Fibroblast of skin of scalp (primary cell): Measurements from ENCODE around the gene CLEC10A.
"Not testable (repeated sequence)": the region's sequence is repeated elsewhere in the genome, so short reads cannot be mapped to it uniquely, and the experiment has no call there.

Experiments used
- DNase-seq: peaks from one replicate; pipeline ENCODE4 v3.0.0-alpha.2; 2013

CLEC10A gene

DNA sequence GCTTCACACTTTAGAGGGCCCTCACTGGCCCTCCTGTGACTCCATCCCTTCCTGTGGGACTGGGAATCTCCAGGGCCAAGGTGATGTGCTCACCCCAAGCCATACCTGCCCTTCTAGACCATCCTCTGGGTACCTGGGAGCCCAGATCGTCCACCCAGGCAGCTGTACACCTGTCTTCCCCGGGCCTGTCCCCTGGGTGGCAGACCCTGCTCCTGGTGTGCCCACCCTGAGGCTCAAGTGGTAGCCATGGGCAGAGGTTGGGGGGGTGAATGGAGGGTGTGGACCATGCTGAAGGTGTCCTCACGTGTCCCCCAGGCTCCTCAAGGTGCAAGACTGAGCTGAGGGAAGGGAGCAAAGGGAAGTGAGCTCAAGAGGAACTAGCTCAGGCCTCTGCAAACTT is 9.3 kb downstream of the CLEC10A start:
- DNase-seq, result no peak

DNA sequence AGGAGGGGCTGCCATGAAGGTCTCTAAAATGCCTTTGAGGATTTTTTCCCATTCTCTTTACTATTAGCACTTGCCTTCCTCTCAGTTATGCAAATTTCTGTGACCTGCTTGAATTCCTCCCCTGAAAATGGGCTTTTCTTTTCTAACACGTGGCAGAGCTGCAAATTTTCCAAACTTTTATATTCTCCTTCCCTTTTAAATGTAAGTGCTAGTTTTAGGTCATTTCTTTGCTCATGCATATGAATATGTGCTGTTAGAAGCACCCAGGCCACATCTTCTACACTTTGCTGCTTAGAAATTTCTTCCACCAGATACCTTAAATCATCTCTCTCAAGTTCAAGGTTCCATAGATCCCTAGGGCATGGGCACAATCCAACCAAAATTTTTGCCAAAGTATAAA is 11.8 kb downstream of the CLEC10A start:
- no peak for DNase-seq

- DNase-seq, result no peak
Observed at GRCh38 chr17:7067198-7067597, 12.9 kb downstream of the CLEC10A start.

- DNase-seq, result no peak
Observed at GRCh38 chr17:7064261-7064660, 15.8 kb downstream of the CLEC10A start.

DNA sequence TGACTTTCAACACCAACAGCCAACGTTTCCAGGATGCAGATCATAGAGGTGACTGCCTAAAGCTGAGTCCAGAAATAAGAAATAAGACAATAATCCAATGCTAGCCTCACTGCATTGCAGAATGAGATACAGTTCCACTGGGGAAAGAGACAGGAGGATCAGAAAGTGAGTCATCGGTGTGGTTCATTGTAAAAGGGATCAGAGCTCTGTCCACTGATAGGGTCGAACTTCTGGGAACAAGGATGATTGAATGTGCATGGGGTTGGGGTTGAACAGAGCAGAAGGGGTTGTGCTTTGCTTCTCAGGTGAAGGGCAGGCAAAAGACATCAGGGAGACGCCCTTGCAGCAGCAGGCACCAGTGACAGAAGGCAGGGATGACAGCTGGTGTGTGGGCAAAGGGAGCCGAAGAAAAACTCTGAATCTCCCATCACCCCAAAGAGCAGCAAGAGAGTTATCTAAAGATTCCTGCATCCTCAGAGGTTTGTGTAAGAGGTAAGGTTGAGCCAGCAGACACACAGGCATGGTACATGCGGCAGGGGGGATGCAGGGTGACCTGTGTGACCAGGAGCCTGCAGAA is 16.4 kb downstream of the CLEC10A start:
- no peak for DNase-seq

GRCh38 chr17:7060165-7060891 is 19.7 kb downstream of the CLEC10A start:
- no peak for DNase-seq

GRCh38 chr17:7058831-7059447 is 21.1 kb downstream of the CLEC10A start:
- DNase-seq, result no peak

GRCh38 chr17:7056386-7056785 is 23.7 kb downstream of the CLEC10A start:
- no peak for DNase-seq

- not testable (repeated sequence) for DNase-seq
Observed at GRCh38 chr17:7050583-7050982, 29.5 kb downstream of the CLEC10A start.

DNA sequence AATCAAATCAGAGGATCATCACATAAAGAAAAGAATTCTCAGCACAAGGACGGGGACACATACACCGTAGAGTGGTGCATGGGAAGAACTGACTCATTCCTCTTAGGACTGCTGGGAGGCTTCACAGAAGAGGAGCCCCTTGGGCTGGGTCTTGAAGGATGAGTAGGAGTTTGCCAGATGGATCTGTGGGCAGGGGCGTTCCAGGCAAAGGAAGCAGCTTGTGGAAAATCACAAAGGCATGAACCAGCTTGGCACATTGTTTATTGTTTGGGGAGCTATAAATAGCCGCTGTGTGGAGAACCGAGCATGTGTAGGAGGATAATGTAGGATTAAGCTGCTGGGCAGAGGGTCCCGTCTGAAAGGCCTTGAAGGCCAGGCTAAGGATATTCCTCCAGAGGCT is 31.1 kb downstream of the CLEC10A start:
- no peak for DNase-seq

- DNase-seq, result no peak
Observed at GRCh38 chr17:7047566-7047965, 32.5 kb downstream of the CLEC10A start.

DNA sequence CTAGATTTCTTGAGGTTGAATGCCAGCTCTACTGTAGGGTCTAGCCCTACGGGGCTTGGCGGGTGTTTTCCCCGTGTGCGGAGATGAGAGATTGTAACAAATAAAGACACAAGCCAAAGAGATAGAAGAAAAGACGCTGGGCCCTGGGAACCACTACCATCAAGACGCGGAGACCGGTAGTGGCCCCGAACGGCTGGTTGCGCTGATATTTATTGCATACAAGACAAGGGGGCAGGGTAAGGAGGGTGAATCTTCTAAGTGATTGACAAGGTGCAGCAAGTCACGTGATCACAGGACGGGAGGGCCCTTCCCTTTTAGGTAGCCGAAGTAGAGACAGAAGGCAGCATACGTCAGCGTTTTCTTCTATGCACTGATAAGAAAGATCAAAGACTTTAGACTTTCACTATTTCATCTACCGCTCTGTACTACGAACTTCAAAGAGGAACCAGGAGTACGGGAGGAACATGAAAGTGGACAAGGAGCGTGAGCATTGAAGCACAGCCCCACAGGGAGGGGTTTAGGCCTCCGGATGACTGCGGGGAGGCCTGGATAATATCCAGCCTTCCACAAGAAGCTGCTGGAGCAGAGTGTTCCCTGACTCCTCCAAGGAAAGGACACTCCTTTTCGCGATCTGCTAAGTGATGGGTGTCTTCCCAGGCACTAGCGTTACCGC is 33.2 kb downstream of the CLEC10A start:
- not testable (repeated sequence) for DNase-seq

DNA sequence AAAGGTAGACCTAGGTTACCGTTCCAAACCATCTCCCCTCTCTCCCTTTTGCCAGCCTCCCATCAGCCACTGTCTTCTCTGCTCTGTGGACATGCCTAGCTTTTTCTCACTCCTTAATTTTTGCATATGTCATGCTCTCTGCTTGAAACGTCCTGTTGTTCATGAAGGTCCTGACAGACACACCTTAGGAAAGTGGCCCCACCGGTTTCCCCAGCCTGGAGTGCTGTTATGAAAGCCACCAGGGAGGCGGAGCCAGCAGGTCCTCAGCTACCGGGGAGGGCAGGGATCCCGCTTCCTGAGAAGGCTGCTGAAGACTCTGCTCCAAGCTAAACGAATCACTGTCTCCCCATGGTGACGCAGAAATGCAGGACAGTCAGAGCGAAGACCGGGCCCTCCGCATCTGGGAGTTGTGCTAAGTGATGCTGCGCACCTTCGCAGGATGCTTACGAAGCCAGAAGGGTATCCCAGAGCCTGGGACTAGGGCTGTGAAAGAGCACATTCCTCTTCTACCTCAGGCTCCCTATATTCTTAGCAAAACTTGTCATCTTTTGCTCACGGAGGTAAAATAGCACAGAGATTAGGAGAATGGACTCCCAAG is 33.8 kb downstream of the CLEC10A start:
- no peak for DNase-seq

GRCh38 chr17:7045492-7046126 is 34.4 kb downstream of the CLEC10A start:
- DNase-seq, result peak; percentile 77

DNA sequence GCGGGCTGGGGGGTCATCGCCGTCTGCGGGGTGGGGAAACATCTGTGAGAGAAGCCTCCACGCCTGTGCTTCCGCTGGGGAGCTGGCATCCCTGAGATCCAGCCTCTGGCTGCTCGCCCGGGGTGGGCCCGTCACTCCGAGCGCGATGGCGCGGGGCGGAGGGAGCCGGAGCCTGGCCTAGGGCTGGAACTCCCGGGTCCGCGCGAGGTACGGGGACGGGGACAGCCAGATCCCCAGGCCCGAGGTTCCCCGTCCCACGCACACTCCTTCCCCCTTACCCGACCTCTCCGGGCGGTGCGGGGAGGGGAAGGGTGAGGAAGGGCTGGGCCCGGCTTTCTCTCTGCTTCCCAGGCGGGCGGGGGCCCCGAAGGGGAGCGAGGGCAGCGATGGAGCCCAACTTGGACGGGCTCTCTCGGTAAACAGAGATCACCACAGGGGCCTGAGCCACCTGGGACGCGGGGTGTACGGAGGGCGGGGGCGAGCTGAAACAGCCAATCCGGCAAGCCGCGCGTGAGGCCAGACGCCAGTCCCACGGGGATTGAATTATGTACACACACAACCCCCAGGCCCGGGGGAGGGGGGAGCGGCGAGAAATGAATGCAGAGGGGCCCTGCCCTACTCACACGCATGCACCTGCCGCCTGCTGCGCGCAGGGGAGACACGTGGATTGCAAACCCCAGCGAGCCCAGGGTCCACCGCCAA is 36.4 kb downstream of the CLEC10A start, which contains the start of gene SLC16A11:
SLC16A11 (minus strand) TSS at position 596 of the 702 bp plus-strand sequence; CDS start at position 17, 579 bp downstream.
- DNase-seq, result peak; percentile 52

DNA sequence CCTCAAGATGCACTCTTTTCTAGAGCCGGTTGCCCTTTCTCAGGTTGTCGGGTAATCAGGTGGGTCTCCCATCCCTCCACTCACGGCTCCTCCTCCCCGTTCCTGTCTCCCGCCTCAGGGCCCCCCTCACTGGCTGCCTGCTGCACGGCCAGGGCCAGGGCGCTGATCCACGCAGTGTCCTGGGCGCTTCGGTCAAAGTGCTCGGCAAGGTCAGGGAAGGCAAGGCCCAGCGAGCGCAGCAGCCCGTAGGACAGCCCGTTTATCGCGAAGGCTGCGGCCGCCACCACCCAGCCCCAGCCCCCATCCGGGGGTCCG is 36.9 kb downstream of the CLEC10A start:
- DNase-seq, result no peak

- no peak for DNase-seq
Observed at GRCh38 chr17:7042501-7043181, 37.4 kb downstream of the CLEC10A start.

GRCh38 chr17:7041607-7042500 is 38.2 kb downstream of the CLEC10A start:
- DNase-seq, result no peak

DNA sequence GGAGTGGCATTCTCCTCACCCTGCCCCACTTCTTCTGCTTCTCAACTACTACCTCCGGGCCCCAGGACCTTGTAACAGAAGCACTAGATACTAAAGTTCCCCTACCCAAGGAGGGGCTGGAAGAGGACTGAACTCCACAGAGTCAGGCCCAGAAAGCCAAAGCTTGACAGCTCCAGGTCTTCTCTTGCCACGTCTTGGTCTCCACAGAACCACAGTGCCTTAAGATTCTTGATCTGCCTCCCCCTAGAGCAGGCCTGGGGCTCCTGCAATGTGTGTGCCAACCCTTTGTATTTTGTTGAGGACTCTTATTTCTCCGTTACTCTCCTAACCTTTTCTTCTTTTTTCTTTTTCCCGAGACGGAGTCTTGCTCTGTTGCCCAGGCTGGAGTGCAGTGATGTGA is 40.2 kb downstream of the CLEC10A start:
- DNase-seq, result no peak
